B cell (primary cell): ENCODE data around the gene SSX2IP. TPM values are rescaled to one million over a fixed set of nuclear protein-coding genes. Genes with fewer than 3 reads are reported as not detected.

Source experiments
- ATAC-seq: fragments of 200-7000 bp; cut with Tn5 transposase; one replicate; pipeline ENCODE4 v1.10.0; 2021; ENCODE audit warnings: low read depth, mild to moderate bottlenecking, moderate number of reproducible peaks, moderate library complexity
- CTCF ChIA-PET: fragments of 350-600 bp; sonication (Branson Sonifier 250); formaldehyde crosslinking; loops from one replicate; lab custom pipeline; 2021; ENCODE audit warnings: antibody characterized with exemption, inconsistent platforms; lab: Charles Lee
- POLR2A ChIA-PET: fragments of 350-600 bp; sonication (Branson Sonifier 250); formaldehyde crosslinking; loops from one replicate; lab custom pipeline; 2021; ENCODE audit warnings: antibody characterized with exemption; lab: Charles Lee
- DNase-seq: peaks from one replicate; pipeline ENCODE4 v3.0.0; 2013
- H2AFZ ChIP-seq: 2 replicates; pipeline ENCODE4 v1.6.1; 2012; ENCODE audit warnings: mild to moderate bottlenecking, low read depth, low read length; ENCODE audit not compliant: insufficient read depth, poor library complexity, severe bottlenecking
- H3K27ac ChIP-seq, 2 donors: 1 replicate in 1 of 2; 2 replicates in 1 of 2; pipeline ENCODE4 v1.5.1; 2012 to 2013; ENCODE audit warnings: low read length in 2 of 2, mild to moderate bottlenecking in 2 of 2, moderate library complexity in 1 of 2
- H3K27me3 ChIP-seq, 4 experiments: fragments of 200-600 bp in 1 of 4; sonication (generic) in 1 of 4; replicated peaks in 1 of 4; 1 replicate in 2 of 4; 2 replicates in 2 of 4; pipeline versions ENCODE4 v1.6.1 to v1.7.0; 2013 to 2016; ENCODE audit warnings: low read length in 3 of 4, mild to moderate bottlenecking in 2 of 4, mixed read lengths in 1 of 4, moderate library complexity in 1 of 4; ENCODE audit not compliant: insufficient read depth in 4 of 4, control insufficient read depth in 3 of 4; ENCODE audit errors: control extremely low read depth in 1 of 4
- H3K36me3 ChIP-seq, 2 experiments: replicated peaks in 1 of 2; 1 replicate in 1 of 2; 2 replicates in 1 of 2; pipeline versions ENCODE4 v1.6.1 to v1.7.1; 2013; ENCODE audit warnings: low read length in 1 of 2; ENCODE audit not compliant: insufficient read depth in 2 of 2, control insufficient read depth in 1 of 2; ENCODE audit errors: control extremely low read depth in 1 of 2, extremely low read depth in 1 of 2
- H3K4me1 ChIP-seq, 2 donors: fragments of 200-600 bp in 1 of 2; sonication (generic) in 1 of 2; 1 replicate in 1 of 2; 2 replicates in 1 of 2; pipeline versions ENCODE4 v1.5.1 to v1.6.1; 2013 to 2017; ENCODE audit warnings: low read length in 2 of 2; ENCODE audit not compliant: control insufficient read depth in 2 of 2, insufficient read depth in 2 of 2
- H3K4me2 ChIP-seq: replicated peaks from 2 replicates; pipeline ENCODE3; 2012; ENCODE audit warnings: mild to moderate bottlenecking, low read depth, low read length; ENCODE audit not compliant: poor library complexity, severe bottlenecking
- H3K4me3 ChIP-seq, 5 experiments: fragments of 200-600 bp in 1 of 5; sonication (generic) in 1 of 5; 1 replicate in 3 of 5; 2 replicates in 2 of 5; pipeline versions ENCODE4 v1.5.1 to v1.7.0; 2011 to 2016; ENCODE audit warnings: low read length in 4 of 5, mild to moderate bottlenecking in 4 of 5, low read depth in 2 of 5, control low read depth in 1 of 5, moderate library complexity in 1 of 5; ENCODE audit not compliant: insufficient read depth in 1 of 5; ENCODE audit errors: control extremely low read depth in 1 of 5, extremely low read depth in 1 of 5
- H3K79me2 ChIP-seq: fragments of 200-600 bp; sonication (generic); one replicate; pipeline ENCODE4 v1.6.0; 2016; ENCODE audit warnings: low read length; ENCODE audit not compliant: control insufficient read depth, insufficient read depth
- H3K9ac ChIP-seq: fragments of 200-600 bp; sonication (generic); 2 replicates; pipeline ENCODE4 v1.6.1; 2017; ENCODE audit warnings: mild to moderate bottlenecking, low read length, moderate library complexity
- H3K9me3 ChIP-seq, 3 donors: one replicate each; pipeline versions ENCODE4 v1.6.1 to v1.7.1; 2013; ENCODE audit warnings: low read length in 2 of 3; ENCODE audit not compliant: control insufficient read depth in 2 of 3, insufficient read depth in 1 of 3; ENCODE audit errors: control extremely low read depth in 1 of 3
- H4K20me1 ChIP-seq: 2 replicates; pipeline ENCODE4 v1.6.0; 2012; ENCODE audit warnings: mild to moderate bottlenecking, low read length; ENCODE audit not compliant: insufficient read depth, control insufficient read depth, poor library complexity, severe bottlenecking
- H3K27ac Mint-ChIP-seq: one replicate; pipeline ENCODE4 v1.8.0; 2021; ENCODE audit warnings: mixed read lengths
- H3K27me3 Mint-ChIP-seq: one replicate; pipeline ENCODE4 v1.8.0; 2021; ENCODE audit warnings: mixed read lengths
- H3K4me1 Mint-ChIP-seq: one replicate; pipeline ENCODE4 v1.8.0; 2021; ENCODE audit warnings: mixed read lengths
- H3K4me3 Mint-ChIP-seq: one replicate; pipeline ENCODE4 v1.8.0; 2021; ENCODE audit warnings: mixed read lengths
- H3K9me3 Mint-ChIP-seq: one replicate; pipeline ENCODE4 v1.8.0; 2022; ENCODE audit warnings: mixed read lengths; ENCODE audit not compliant: insufficient read depth
- CTCF ChIP-seq: fragments of 200-600 bp; IDR thresholded peaks from one replicate; pipeline ENCODE4 v1.8.0; 2022; ENCODE audit warnings: antibody characterized with exemption, mild to moderate bottlenecking
- EZH2 ChIP-seq: IDR thresholded peaks from 2 replicates; pipeline ENCODE4 v1.6.1; 2012; ENCODE audit warnings: borderline replicate concordance, low read depth, mild to moderate bottlenecking, moderate library complexity, low read length; ENCODE audit not compliant: insufficient read depth, poor library complexity, severe bottlenecking
- WGBS: methylation state at CpG from one replicate; pipeline ENCODE4 v1.1.5; 2013; ENCODE audit warnings: missing lambda C conversion rate; ENCODE audit not compliant: insufficient coverage; 5-methylcytosine and 5-hydroxymethylcytosine counted together
- intact Hi-C: fragments of 100-400 bp; cut with micrococcal nuclease; formaldehyde crosslinking; loops from one replicate; pipeline ENCODE4 v1.10.0; 2022
- polyA plus RNA-seq: library from polyadenylated mRNA; depleted of rRNA; stranded (reverse); fragments of >200 nt; gene quantifications from 2 replicates; pipeline ENCODE4 v1.2.3, GENCODE V29; 2012
- total RNA-seq, 2 donors: library from RNA; stranded (reverse); fragments of 120-200 nt in 1 of 2; gene quantifications; 1 replicate in 1 of 2; 2 replicates in 1 of 2; pipeline versions ENCODE4 v1.2.3 to v1.2.4, GENCODE V29; 2013 to 2022

SSX2IP gene
- total and polyA plus RNA-seq, 2 donors (not counting 1 experiment from before 2014, with no cell fraction given), result 0.95 to 10.3 TPM

- Mint-ChIP-seq H3K4me3 (no peak overlapping the region), H3K9me3 (no peaks in the 10 kb centered on the region), H3K27me3 (no peaks in the 10 kb centered on the region), H3K27ac (no peak overlapping the region), H3K4me1 (no peaks in the 10 kb centered on the region)
- intact Hi-C loops, result loop anchor here (2.0 kb wide), 1 partner anchor 83 kb away; no protein-coding TSS in a partner anchor
- Histone ChIP-seq H2AFZ (no peak overlapping the region), H3K79me2 (no peaks in the 10 kb centered on the region), H3K9me3 (no peaks in the 10 kb centered on the region), H3K4me3 (no peak overlapping the region), H4K20me1 (no peaks in the 10 kb centered on the region), H3K9ac (no peak overlapping the region), H3K27ac (no peak overlapping the region), H3K36me3 (no peaks in the 10 kb centered on the region), H3K4me1 (no peaks in the 10 kb centered on the region), H3K4me2 (no peak overlapping the region), H3K27me3 (no peaks in the 10 kb centered on the region)
- ChIA-PET CTCF (interaction anchor here (1.6 to 2.5 kb wide), 4 partner anchors 9 to 83 kb away, joined by 3 to 21 read pairs (median 13); no protein-coding TSS in a partner anchor), POLR2A (no interaction called here)
- no peak for DNase-seq
- ATAC-seq, result no peak
- no CpG with 5 or more reads among the region's 2 CpGs for WGBS
- TF ChIP-seq EZH2 (no peak), CTCF (no peak)
Measured at GRCh38 chr1:84669831-84670230, 20.4 kb downstream of the SSX2IP start.

- no peaks in the 10 kb centered on the region for H3K4me1 Mint-ChIP-seq
- H3K27me3 ChIP-seq, result no peaks in the 10 kb centered on the region
- H3K27ac ChIP-seq, result no peak overlapping the region
- no CpG with 5 or more reads among the region's 1 CpG for WGBS
- H3K4me3 Mint-ChIP-seq, result no peak overlapping the region
- no peak overlapping the region for H3K9ac ChIP-seq
- TF ChIP-seq EZH2 (no peak), CTCF (no peak)
- H3K27me3 Mint-ChIP-seq, result no peaks in the 10 kb centered on the region
- ChIA-PET CTCF (interaction anchor here (1.0 to 2.5 kb wide), 7 partner anchors 10 to 85 kb away, joined by 3 to 21 read pairs (median 4); no protein-coding TSS in a partner anchor), POLR2A (no interaction called here)
- ATAC-seq (no peak), DNase-seq (peak; percentile 18)
- no peaks in the 10 kb centered on the region for H3K9me3 ChIP-seq
- H3K4me2 ChIP-seq, result no peak overlapping the region
- no peaks in the 10 kb centered on the region for H3K9me3 Mint-ChIP-seq
- no peaks in the 10 kb centered on the region for H4K20me1 ChIP-seq
- H2AFZ ChIP-seq, result no peak overlapping the region
- no peaks in the 10 kb centered on the region for H3K4me1 ChIP-seq
- no peaks in the 10 kb centered on the region for H3K36me3 ChIP-seq
- H3K27ac Mint-ChIP-seq, result no peak overlapping the region
- no peak overlapping the region for H3K4me3 ChIP-seq
- H3K79me2 ChIP-seq, result no peaks in the 10 kb centered on the region
- intact Hi-C loops, result loop anchor here (1.0 to 2.0 kb wide), 2 partner anchors 56 to 85 kb away; no protein-coding TSS in a partner anchor
Measured at GRCh38 chr1:84668185-84668584, 22.1 kb downstream of the SSX2IP start.
